ENCODE measurements around the gene TMEM63B.

- TF ChIP-seq CTCF (IDR thresholded peaks at IDR 0.05 in 4 of 5, conservative IDR thresholded peaks at IDR 0.05 in 1 of 5) = no peak
- TF ChIP-seq POLR2A (IDR thresholded peaks at IDR 0.05) = no peak
Measured at GRCh38 chr6:44178424-44179071, 51.2 kb downstream of the TMEM63B start.

Measured in gastrocnemius medialis (tissue), 4 donors.